Stimulated activated CD8-positive, alpha-beta memory T cell treated with anti-CD3 and anti-CD28 coated beads, Interleukin-15, amount 100 ng/mL, for 24 hours (primary cell): Measurements from ENCODE around the gene ASIC4.

Source experiments
- DNase-seq: peaks from one replicate; pipeline ENCODE4 v3.0.0-alpha.2; 2020; ENCODE audit warnings: low read depth

The ASIC4 gene

DNA sequence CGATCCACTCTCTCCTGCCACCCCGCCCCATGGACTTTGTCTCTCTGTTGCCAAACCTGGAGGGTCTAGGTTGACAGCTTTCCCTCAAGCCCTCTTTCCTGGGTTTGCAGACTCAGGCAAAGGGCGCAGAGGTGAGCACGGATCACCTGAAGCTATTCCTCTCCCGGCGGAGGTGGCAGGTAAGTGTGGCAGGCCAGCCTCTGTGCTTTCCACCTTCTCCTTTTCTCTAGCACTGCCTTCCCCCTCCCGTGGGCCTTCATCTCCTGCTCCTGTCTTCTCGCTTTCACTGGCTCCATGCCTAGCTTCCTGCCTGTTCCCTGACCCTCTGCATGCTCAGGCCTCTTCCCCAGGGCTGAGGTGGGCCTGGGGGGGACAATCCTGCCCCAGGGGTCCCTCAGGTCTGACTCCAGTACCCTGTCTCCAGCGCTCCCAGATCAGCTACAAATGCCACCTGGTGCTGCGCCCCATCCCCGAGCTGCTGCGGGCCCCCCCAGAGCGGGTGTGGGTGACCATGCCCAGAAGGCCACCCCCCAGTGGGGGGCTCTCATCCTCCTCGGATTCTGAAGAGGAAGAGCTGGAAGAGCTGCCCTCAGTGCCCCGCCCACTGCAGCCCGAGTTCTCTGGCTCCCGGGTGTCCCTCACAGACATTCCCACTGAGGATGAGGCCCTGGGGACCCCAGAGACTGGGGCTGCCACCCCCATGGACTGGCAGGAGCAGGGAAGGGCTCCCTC lies 31.4 kb upstream of the ASIC4 start:
- no peak for DNase-seq

DNA sequence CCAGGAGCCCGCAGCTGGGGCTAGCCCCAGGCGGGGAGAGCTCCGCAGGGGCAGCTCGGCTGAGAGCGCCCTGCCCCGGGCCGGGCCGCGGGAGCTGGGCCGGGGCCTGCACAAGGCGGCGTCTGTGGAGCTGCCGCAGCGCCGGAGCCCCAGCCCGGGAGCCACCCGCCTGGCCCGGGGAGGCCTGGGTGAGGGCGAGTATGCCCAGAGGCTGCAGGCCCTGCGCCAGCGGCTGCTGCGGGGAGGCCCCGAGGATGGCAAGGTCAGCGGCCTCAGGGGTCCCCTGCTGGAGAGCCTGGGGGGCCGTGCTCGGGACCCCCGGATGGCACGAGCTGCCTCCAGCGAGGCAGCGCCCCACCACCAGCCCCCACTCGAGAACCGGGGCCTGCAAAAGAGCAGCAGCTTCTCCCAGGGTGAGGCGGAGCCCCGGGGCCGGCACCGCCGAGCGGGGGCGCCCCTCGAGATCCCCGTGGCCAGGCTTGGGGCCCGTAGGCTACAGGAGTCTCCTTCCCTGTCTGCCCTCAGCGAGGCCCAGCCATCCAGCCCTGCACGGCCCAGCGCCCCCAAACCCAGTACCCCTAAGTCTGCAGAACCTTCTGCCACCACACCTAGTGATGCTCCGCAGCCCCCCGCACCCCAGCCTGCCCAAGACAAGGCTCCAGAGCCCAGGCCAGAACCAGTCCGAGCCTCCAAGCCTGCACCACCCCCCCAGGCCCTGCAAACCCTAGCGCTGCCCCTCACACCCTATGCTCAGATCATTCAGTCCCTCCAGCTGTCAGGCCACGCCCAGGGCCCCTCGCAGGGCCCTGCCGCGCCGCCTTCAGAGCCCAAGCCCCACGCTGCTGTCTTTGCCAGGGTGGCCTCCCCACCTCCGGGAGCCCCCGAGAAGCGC lies 30.6 kb upstream of the ASIC4 start:
- DNase-seq = no peak

DNA sequence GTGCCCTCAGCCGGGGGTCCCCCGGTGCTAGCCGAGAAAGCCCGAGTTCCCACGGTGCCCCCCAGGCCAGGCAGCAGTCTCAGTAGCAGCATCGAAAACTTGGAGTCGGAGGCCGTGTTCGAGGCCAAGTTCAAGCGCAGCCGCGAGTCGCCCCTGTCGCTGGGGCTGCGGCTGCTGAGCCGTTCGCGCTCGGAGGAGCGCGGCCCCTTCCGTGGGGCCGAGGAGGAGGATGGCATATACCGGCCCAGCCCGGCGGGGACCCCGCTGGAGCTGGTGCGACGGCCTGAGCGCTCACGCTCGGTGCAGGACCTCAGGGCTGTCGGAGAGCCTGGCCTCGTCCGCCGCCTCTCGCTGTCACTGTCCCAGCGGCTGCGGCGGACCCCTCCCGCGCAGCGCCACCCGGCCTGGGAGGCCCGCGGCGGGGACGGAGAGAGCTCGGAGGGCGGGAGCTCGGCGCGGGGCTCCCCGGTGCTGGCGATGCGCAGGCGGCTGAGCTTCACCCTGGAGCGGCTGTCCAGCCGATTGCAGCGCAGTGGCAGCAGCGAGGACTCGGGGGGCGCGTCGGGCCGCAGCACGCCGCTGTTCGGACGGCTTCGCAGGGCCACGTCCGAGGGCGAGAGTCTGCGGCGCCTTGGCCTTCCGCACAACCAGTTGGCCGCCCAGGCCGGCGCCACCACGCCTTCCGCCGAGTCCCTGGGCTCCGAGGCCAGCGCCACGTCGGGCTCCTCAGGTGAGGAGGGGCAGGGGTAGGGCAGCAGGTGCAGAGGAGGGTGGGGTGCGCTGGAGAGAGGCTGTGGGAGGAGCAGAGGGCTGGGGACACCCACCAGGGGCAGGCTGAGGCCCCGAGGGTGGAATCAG lies 29.7 kb upstream of the ASIC4 start:
- no peak for DNase-seq

DNA sequence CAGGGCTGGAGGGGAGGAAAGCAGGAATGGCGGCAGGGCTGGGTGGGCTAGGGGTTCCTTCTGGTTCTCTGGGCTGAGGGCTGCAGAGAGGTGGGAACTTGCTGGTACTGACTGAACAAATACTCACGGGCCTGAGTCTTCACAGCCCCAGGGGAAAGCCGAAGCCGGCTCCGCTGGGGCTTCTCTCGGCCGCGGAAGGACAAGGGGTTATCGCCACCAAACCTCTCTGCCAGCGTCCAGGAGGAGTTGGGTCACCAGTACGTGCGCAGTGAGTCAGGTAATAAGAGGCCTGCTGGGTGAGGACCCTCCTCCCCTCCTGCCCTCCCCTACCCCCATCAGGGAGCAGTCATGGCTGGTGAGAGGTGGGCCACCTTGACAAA lies 29.1 kb upstream of the ASIC4 start:
- DNase-seq = no peak

DNA sequence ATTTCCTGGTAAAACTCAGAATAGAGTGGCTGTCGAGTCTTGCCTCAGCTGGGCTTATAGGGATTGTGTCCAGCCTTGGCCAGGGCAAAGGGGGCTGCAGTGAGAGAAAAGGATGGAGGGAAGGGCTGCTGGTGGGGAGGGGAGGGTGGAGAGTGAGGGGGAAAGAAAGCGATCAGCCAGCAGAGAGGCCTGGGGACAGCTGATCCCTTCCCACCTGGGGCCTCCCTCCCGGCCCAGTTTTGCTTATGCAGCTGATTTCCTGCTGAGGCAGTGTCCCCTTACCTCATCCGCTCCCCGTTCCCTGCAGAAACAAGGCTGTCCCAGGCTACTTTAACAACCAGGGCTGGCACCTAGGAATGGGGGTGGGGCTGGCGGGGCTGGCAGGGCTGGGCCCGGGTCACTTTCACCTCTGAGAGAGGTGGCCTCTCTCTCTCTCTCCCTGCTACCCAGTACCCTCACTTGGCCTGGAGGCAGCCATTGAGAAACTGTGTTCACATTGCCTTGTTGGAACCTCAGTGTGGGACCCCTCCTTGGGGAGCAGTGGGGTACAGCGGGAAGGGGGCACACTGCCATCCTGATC lies 27.8 kb upstream of the ASIC4 start:
- DNase-seq = no peak

DNA sequence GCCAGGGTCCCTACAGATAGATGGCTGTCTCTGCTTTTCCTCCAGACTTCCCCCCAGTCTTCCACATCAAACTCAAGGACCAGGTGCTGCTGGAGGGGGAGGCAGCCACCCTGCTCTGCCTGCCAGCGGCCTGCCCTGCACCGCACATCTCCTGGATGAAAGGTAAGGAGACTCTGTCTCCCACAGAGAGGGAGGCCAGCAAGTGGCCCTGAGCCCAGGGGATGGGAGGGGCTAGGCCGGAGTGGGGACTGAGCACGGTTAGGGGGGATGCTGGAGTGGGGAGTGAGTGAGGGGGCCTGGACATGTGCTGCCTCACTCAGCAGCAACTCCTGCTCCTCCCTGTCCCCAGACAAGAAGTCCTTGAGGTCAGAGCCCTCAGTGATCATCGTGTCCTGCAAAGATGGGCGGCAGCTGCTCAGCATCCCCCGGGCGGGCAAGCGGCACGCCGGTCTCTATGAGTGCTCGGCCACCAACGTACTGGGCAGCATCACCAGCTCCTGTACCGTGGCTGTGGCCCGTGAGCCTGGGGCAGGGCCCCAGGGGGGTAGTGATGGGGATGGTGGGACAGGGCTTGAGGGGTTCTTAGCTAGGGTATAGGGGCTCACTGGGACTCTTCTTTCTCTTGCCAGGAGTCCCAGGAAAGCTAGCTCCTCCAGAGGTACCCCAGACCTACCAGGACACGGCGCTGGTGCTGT lies 26.0 kb upstream of the ASIC4 start:
- DNase-seq = no peak

DNA sequence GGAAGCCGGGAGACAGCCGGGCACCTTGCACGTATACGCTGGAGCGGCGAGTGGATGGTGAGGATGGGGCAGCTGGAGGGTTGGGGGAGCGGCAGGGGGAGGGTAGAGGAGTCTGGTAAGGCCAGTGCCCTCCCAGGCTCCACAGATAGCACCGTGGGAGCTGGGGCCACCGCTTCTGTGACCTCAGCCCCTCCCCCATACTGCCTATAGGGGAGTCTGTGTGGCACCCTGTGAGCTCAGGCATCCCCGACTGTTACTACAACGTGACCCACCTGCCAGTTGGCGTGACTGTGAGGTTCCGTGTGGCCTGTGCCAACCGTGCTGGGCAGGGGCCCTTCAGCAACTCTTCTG lies 25.5 kb upstream of the ASIC4 start:
- no peak for DNase-seq

DNA sequence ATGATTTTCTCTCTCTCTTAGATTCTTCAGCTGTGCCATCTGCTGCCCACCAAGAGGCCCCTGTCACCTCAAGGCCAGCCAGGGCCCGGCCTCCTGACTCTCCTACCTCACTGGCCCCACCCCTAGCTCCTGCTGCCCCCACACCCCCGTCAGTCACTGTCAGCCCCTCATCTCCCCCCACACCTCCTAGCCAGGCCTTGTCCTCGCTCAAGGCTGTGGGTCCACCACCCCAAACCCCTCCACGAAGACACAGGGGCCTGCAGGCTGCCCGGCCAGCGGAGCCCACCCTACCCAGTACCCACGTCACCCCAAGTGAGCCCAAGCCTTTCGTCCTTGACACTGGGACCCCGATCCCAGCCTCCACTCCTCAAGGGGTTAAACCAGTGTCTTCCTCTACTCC lies 25.0 kb upstream of the ASIC4 start:
- no peak for DNase-seq

DNA sequence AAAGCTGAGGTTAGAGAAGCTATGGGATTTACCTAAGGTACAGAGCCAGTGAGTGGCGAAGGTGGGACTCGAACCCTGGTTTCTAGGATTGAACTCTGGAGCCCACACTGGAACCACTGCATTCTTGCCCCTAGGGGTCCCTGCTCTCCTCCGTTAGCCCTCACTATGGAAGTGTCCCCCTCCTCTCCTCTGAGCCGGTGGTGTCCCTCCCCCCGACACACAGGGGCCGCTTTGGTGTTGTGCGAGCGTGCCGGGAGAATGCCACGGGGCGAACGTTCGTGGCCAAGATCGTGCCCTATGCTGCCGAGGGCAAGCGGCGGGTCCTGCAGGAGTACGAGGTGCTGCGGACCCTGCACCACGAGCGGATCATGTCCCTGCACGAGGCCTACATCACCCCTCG lies 24.1 kb upstream of the ASIC4 start:
- DNase-seq = no peak

DNA sequence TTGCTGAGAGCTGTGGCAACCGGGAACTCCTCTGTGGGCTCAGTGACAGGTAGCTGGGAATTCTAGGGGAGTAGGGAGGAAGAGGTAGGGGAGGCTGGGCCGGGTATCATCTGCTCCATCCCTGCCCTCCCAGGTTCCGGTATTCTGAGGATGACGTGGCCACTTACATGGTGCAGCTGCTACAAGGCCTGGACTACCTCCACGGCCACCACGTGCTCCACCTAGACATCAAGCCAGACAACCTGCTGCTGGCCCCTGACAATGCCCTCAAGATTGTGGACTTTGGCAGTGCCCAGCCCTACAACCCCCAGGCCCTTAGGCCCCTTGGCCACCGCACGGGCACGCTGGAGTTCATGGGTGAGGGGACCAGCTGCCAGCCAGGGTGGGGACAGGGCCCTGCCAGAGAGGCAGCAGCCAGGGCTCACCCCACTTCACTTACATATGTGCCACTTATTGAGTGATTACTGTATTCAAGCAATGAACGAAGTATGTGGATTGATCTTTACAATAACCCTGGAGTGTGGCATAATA lies 23.6 kb upstream of the ASIC4 start:
- no peak for DNase-seq

DNA sequence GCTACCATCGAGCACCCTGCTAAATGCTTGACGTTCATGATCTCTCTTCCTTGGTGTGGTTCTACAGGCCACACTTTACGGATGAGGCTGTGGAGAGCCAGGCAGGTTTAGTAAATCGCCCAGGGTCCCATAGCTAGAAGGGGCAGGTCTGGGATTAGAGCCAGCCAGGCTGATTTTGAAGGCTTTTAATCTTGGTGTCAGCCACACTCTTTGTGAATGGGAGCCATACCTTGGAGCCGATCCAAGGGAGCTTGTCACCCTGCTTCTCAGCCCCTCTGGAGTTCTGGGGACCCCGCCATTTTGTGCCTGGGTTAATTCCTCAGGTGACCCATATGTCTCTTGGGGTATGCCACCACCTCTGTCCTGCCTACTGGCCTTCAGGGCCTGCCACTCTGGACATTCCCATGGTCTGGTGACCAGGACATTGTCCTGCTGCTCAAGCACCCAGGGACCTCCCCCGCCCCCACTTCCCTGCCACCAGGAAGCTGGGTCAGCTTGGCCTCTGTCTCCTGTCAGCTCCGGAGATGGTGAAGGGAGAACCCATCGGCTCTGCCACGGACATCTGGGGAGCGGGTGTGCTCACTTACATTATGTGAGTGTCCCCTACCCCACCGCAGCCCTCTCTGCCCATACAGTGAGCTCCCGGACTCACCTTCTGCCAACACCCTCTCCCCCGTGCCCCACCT lies 22.9 kb upstream of the ASIC4 start:
- no peak for DNase-seq

DNA sequence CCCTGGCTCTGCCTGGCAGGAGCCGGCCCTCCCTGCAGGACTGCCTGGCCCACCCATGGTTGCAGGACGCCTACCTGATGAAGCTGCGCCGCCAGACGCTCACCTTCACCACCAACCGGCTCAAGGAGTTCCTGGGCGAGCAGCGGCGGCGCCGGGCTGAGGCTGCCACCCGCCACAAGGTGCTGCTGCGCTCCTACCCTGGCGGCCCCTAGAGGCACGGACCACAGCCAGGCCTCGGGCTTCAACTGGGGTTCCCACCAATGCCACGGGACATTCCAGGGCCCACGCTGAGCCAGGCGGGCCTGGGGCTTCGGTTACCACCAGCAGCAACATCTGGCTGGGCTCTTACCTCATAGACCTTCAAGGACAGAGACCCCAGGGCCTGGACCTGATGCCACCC lies 21.7 kb upstream of the ASIC4 start:
- DNase-seq = no peak

DNA sequence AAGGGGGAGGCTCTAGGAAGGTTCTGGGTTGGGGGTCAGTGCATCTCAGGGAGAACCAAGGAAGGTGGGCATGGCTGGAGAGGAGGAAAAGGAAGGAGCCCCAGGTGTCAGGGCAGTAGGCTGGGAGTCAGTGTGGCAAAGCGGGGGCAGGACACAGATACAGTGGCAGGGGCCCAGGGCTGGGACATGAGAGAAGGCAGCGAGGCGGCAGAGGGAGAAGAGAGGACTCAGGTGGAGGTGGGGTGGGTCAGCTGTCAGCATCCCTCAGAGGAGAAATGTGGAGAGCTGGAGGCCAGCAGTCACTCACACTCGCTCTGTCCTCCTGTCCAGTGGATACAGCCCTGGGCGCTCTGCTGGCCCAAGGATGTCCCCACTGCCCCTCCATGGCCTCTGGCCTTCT lies 21.2 kb upstream of the ASIC4 start:
- no peak for DNase-seq

DNA sequence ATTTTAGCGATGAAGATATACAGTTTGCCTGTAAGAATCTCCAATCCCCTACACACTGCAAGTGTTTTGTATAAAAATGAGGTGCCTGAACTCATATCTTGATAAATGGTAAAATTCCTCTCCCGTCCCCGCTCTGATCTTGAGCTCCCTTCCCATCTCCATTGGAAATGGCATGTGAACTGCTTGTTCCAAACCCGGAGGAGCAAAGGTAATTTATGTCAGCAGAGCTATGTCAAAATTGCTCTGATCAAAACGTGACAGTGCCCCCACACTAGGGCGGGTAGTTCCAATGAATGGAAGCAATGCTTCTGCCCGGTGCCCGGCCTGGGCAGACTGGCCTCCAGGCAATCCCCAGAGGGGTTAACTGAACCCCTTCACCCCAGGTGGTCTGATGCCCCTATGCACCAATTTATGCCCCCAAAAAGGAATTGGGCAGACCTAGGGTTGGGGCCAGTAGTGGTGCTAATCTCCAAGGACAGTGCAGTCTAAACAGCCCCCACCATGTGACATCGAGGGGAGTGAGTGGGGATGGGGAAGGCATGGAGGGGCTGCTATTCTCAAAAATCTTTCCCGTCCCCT lies 19.2 kb upstream of the ASIC4 start:
- no peak for DNase-seq

DNA sequence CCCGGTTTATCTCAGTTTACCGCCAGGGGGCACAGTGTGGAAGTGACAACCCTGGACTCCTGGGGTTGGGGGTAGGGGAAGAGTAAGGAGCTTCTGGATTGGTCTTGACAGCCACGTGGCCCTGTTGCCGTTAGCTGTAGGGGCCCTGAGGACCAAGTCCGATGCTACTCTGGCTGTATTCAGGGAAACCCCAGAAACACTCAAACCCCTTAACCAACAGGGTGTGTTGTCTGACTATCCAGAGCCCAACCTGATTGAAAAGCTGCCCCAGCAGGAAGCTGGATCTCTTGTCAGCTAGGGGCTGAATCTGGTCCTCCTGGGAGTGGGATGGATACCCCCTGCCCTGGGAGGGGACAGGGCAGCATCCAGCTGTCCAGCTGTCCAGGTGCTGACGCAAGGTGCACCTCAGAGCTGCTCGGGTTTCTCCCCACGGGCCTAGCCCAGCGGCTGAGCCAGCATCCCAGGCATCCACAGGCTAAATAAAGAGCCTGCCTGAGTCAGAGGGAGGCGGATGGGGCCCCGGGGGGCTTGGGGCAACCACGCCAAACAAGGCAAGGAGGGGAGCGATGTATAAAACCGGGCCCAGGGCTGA lies 18.7 kb upstream of the ASIC4 start:
- peak; percentile 17 for DNase-seq

DNA sequence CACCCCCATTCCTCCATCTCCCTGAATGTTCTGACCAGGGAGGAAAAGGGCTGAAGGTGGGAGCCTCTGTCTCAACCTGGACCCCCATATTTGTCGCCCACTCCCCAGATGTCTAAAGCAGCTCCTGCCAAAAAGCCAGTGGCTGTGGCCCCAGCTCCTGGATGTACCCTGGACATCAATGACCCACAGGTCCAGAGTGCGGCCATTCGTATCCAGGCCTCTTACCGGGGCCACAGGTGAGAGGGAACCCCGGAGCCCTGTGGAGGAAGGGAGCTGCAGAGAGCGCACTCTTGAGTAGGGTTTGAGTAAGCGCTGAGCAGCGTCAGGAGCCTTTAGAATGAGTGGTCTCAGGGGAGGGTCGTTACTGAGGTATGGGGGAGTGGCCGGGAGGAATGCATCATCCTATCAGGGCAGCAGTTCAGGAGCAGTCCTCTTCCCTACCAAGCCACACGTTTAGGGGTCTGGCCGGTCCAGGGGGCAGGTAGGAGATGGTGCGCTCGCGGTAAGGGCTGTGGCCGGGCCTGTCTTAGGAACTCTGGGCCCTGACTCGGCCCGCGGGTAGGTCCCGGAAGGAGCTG lies 17.9 kb upstream of the ASIC4 start:
- DNase-seq = no peak

DNA sequence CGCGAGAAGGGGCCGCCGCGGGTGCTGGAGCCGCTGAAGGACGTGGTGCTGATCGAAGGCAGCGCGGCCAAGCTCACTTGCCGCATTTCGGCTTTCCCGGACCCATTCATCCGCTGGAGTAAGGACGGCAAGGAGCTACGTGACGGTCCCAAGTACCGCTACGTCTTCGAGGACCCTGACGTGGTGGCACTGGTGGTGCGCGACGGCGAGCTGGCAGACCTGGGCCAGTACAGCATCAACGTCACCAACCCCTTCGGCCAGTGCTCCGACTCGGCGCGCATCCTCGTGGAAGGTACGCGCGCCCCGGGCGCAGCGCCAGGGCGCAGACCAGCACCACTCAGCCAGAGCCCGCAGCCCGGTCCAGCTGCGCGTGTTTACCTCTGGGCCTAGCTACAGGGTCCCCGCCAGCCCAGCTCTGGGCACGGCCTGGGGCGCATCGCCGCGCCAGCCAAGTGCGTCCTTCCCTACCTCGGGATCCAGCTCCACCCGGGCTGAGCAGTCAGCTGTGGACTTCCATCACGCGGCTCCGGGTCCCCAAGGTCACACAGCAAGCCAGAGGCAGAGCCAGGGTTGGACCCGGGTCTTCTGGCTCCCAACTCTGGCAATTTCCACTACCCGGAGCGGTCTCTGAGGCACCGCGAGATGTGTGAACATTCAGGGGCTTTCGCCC lies 17.3 kb upstream of the ASIC4 start:
- no peak for DNase-seq

DNA sequence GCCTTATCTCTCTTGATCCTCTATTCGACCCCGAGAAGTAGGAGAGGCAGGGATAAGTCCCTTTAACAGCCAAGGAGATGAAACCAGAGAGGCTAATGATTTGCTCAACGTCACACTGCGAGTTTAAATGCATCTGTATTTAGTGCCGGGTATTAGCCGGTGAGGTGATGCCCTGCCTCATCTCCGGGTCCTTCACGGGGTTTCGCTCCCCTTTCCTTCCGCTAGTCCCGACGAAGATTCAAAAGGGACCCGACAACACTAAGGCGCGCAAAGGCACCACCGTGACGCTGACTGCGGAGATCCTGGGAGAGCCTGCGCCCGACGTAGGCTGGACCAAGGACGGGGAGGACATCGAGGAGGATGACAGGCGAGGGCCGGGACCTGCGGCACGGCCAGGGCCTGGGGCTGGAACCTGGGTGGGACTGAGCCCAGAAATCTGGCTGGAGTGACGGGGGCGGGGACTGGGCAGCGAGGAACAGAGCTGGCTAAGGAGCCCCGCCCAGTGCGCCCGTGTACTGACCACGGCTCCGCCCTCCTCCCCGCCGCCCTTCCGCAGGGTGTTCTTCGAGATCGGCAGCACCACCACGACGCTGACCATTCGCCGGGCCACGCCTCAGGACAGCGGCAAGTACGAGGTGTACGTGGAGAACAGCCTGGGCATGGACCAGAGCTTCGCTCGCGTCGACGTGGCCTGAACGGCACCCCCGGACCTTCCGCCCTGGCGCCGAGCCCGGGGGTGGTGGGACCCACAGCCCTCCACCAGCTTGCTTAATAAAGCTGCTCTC lies 16.6 kb upstream of the ASIC4 start:
- DNase-seq = no peak
